PFSK-1 (cell line): ENCODE measurements around the gene GAPDHS.

Experiments used
- POLR2AphosphoS5 ChIP-seq: IDR thresholded peaks from 2 replicates; pipeline ENCODE4 v1.6.1; 2012; ENCODE audit warnings: low read depth, mild to moderate bottlenecking, control low read depth, low read length, moderate library complexity
- SIN3A ChIP-seq: IDR thresholded peaks from 2 replicates; pipeline ENCODE4 v1.6.1; 2012; ENCODE audit warnings: mild to moderate bottlenecking, low read length, moderate library complexity, borderline replicate concordance; ENCODE audit not compliant: insufficient read depth

GRCh38 chr19:35533201-35533821 is at the start of gene GAPDHS:
- TF ChIP-seq POLR2AphosphoS5: no peak
- TF ChIP-seq SIN3A: no peak
